Renal pelvis (tissue), 4 donors: ENCODE measurements around the gene SRGAP3. TPM values are rescaled to one million over a fixed set of nuclear protein-coding genes. Genes with fewer than 3 reads are reported as not detected.

Experiments
- DNase-seq: peaks from one replicate; pipeline ENCODE4 v3.0.0-alpha.2; 2013
- polyA plus RNA-seq, 3 donors: library from polyadenylated mRNA; unstranded; fragments of 120-200 nt; gene quantifications; one replicate each; pipeline ENCODE4 v1.2.1, GENCODE V29; 2013; ENCODE audit not compliant: insufficient read length in 3 of 3

The SRGAP3 gene
- polyA plus RNA-seq, 3 donors, result 15.3 to 22.8 (median 18.9) TPM

GRCh38 chr3:9202546-9202945, 46.9 kb downstream of the SRGAP3 start:
- no peak for DNase-seq

GRCh38 chr3:9201955-9202354, 47.5 kb downstream of the SRGAP3 start:
- DNase-seq, result no peak

GRCh38 chr3:9201266-9201665, 48.2 kb downstream of the SRGAP3 start:
- no peak for DNase-seq

GRCh38 chr3:9199775-9200174, 49.7 kb downstream of the SRGAP3 start:
- DNase-seq, result no peak

- DNase-seq, result no peak
These were observed 50.5 kb downstream of the SRGAP3 start for GRCh38 chr3:9198899-9199335.

- no peak for DNase-seq
These were observed 51.2 kb downstream of the SRGAP3 start for GRCh38 chr3:9198261-9198660.

- DNase-seq, result peak; percentile 81
These were observed 53.4 kb downstream of the SRGAP3 start for GRCh38 chr3:9196020-9196419.

- DNase-seq, result no peak
These were observed 54.1 kb downstream of the SRGAP3 start for GRCh38 chr3:9195390-9195789.

GRCh38 chr3:9194509-9195184, 54.8 kb downstream of the SRGAP3 start:
- no peak for DNase-seq

GRCh38 chr3:9193633-9194195, 55.7 kb downstream of the SRGAP3 start:
- no peak for DNase-seq

- DNase-seq, result no peak
These were observed 56.2 kb downstream of the SRGAP3 start for GRCh38 chr3:9193211-9193610.

- DNase-seq, result peak; percentile 42
These were observed 57.0 kb downstream of the SRGAP3 start for GRCh38 chr3:9192248-9193025.

GRCh38 chr3:9190276-9190675, 59.2 kb downstream of the SRGAP3 start:
- no peak for DNase-seq

- no peak for DNase-seq
These were observed 60.9 kb downstream of the SRGAP3 start for GRCh38 chr3:9188583-9188982.

GRCh38 chr3:9185701-9186100, 63.7 kb downstream of the SRGAP3 start:
- DNase-seq, result no peak

GRCh38 chr3:9185046-9185445, 64.4 kb downstream of the SRGAP3 start:
- DNase-seq, result no peak

GRCh38 chr3:9184461-9184835, 65.0 kb downstream of the SRGAP3 start:
- no peak for DNase-seq

- peak; percentile 62 for DNase-seq
These were observed 65.5 kb downstream of the SRGAP3 start for GRCh38 chr3:9183811-9184460.

GRCh38 chr3:9183011-9183410, 66.4 kb downstream of the SRGAP3 start:
- DNase-seq, result no peak

GRCh38 chr3:9180764-9181117, 68.7 kb downstream of the SRGAP3 start:
- no peak for DNase-seq

GRCh38 chr3:9179826-9180763, 69.4 kb downstream of the SRGAP3 start:
- no peak for DNase-seq

- DNase-seq, result no peak
These were observed 70.7 kb downstream of the SRGAP3 start for GRCh38 chr3:9178697-9179096.
